Sigmoid colon (tissue), 4 donors: ENCODE measurements around the gene MEPE.

Experiments used
- EP300 ChIP-seq, 4 donors: sonication (generic); formaldehyde crosslinking; IDR thresholded peaks; one replicate each; pipeline ENCODE4 v1.6.1; 2017; ENCODE audit warnings: antibody characterized with exemption in 4 of 4
- POLR2A ChIP-seq, 2 donors: fragments of 450-650 bp; IDR thresholded peaks; one replicate each; pipeline ENCODE4 v1.6.1; 2016; ENCODE audit warnings: antibody characterized with exemption in 2 of 2, mild to moderate bottlenecking in 2 of 2, moderate library complexity in 2 of 2
- TF ChIP-seq, protein P1 (sequence below), 4 experiments: fragments of 450-650 bp in 3 of 4; fragments of 200-600 bp in 1 of 4; IDR thresholded peaks; one replicate each; pipeline ENCODE4 v1.5.1; 2016 to 2019; ENCODE audit warnings: antibody characterized with exemption in 4 of 4, mild to moderate bottlenecking in 3 of 4, moderate library complexity in 2 of 4

DNA sequence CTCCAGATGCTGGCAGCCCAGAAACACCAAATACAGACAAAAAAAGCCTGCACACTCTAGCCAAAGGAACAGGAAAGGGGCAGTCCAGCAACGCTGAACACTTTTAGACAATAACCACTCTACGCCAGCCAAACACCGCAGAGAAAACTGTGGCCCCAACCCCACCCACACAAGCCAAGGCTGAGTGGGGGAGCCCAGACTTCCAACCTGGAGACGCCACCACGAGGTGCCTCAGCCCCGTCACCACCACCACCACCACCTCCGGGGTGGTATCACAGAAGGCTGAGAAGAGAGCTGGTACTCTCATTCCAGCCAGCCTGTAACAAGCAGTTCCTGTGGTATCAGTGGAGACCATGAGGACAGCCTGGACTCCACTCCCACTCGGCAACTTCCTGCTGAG, 22.8 kb downstream of the MEPE start:
- TF ChIP-seq, protein P1, sequence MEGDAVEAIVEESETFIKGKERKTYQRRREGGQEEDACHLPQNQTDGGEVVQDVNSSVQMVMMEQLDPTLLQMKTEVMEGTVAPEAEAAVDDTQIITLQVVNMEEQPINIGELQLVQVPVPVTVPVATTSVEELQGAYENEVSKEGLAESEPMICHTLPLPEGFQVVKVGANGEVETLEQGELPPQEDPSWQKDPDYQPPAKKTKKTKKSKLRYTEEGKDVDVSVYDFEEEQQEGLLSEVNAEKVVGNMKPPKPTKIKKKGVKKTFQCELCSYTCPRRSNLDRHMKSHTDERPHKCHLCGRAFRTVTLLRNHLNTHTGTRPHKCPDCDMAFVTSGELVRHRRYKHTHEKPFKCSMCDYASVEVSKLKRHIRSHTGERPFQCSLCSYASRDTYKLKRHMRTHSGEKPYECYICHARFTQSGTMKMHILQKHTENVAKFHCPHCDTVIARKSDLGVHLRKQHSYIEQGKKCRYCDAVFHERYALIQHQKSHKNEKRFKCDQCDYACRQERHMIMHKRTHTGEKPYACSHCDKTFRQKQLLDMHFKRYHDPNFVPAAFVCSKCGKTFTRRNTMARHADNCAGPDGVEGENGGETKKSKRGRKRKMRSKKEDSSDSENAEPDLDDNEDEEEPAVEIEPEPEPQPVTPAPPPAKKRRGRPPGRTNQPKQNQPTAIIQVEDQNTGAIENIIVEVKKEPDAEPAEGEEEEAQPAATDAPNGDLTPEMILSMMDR (IDR thresholded peaks at IDR 0.05) = no peak
- TF ChIP-seq EP300 (IDR thresholded peaks at IDR 0.05) (no peak), POLR2A (IDR thresholded peaks at IDR 0.05) (no peak)
